ENCODE data around the gene TGM1.

TGM1 gene

GRCh38 chr14:24271134-24271833, 8.3 kb upstream of the TGM1 start, which contains the start of gene RABGGTA:
Gene RABGGTA (minus strand): TSS chr14:24271597. CDS start chr14:24271115, 482 bp downstream.
- peak; percentile 93 for DNase-seq (ENCODE audit: low spot score)

GRCh38 chr14:24270537-24271133, 7.7 kb upstream of the TGM1 start:
- no peak for DNase-seq (ENCODE audit: low spot score)

GRCh38 chr14:24269910-24270536, 7.0 kb upstream of the TGM1 start:
- no peak for DNase-seq (ENCODE audit: low spot score)

GRCh38 chr14:24269368-24269767, 6.4 kb upstream of the TGM1 start:
- no peak for DNase-seq (ENCODE audit: low spot score)

GRCh38 chr14:24268225-24268624, 5.2 kb upstream of the TGM1 start:
- DNase-seq (ENCODE audit: low spot score) = no peak

DNA sequence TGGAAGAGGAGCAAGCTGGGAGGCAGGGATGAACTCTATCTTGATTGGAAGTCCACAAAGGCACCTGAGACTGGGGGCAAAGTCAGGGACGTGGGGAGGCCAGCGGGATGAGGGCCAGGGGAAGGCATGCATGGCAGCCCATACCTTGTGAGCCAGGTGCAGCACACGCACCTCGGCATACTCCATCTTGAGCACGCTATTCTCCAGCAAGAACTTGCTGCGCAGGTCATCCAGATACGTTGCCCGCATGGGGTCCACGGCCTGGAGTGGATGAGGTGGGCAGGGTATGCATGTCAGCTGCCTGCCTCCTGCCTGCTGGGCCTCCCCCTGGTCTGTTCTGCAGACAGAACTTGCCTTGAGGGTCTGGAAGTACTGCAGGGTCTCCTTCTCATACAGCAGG, 4.5 kb upstream of the TGM1 start:
- DNase-seq (ENCODE audit: low spot score) = no peak

DNA sequence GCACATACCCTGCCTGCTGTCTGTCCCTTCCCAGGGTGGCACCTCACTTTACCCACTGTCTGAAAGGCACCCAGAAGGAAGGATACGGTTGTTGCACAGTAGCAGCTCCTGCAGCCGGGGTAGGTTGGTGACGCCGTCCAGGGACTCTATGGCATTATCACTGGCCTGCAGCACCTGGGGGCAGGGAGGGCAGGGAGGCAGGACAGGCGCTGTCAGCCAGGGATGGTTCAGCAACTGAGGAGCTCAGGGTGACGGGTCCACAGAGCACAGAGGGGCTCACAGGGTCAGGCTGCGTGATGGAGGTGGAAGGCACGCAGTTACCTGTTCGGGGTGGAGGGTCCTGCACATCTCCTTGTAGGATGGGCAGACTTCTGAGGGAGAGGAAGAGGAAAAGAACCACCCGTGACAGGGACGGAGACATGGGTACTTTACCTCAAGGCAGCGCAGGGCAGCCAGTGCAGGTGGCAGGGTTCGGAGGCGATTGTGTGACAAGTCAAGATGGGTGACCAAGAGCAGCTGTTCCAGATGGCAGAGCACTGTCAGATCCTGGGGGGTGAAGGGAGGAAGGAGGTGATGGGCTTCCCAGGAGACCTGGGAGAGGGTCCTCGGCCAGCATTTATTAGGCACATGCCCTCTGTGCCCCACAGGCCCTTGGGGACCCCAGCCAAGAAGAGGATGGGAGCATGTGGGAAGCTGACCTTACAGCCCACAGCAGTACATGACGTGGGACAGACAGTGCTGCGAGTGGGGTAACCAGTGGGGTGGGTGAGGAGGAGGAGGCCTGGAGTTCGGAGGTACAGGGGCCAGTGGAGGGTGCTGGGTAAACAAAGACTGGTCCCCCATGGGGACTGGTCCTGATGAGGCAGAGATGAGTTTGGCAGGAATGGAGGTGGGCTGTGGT, 3.6 kb upstream of the TGM1 start:
- no peak for DNase-seq (ENCODE audit: low spot score)

GRCh38 chr14:24264298-24264697, 1.3 kb upstream of the TGM1 start:
- DNase-seq (ENCODE audit: low spot score) = no peak

GRCh38 chr14:24263848-24264247, 871 bp upstream of the TGM1 start:
- DNase-seq (ENCODE audit: low spot score) = no peak

DNA sequence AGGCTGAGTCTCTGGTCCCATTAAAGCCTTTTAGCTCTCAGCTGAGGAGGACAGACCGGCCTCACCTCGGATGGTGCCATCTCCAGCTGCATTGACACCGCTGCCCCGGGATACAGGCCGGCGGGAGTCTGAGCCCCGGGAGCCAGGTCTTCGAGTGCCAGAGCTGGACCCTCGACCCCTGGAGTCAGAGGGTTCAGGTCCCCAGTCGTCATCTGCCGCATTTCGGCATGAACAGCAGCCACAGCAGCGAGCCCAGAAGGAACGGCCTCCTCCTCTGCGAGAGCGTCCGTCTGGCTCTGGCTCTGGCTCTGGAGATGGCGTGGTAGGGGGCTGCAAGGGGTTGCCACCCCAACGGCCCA, 1.0 kb downstream of the TGM1 start:
- DNase-seq (ENCODE audit: low spot score) = no peak

GRCh38 chr14:24261256-24261968, 1.6 kb downstream of the TGM1 start:
- DNase-seq (ENCODE audit: low spot score) = no peak

- no peak for DNase-seq (ENCODE audit: low spot score)
Observed at GRCh38 chr14:24260780-24261157, 2.2 kb downstream of the TGM1 start.

DNA sequence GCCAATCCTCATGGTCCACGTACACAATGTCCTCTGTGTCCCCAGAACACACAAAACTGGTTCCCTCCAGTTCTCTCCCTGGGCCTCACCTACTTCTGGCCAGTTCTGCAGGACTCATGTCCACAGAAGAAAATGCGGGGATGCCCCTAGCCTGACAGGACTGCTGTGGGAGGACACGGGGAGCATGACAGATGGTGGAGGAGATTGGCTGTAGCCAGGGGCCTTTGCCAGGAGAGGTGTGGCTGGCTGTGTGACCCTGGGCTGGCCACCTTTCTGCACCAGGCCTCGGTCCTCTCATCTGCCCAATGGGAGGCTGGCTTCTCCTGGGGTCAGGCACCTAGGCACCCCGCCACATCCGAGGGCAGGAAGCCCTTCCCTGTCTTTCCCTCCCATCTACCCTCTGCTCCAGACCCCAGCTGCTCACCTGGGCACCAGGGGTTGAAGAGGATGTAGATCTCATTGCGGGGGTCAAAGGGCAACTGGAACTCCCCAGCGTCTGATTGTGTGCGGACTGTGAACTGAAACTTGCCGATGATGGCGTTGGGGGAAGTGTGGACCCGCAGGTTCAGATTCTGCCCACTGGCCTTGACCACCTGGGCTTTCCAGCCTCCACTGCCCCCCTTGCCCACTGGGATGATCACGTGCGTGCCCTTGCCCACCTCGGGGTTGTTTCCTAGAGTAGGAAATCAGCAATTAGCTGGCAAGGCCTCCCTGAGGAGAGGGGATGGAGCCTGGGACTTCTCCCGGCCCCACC, 2.8 kb downstream of the TGM1 start:
- DNase-seq (ENCODE audit: low spot score) = no peak

GRCh38 chr14:24259282-24260025, 3.5 kb downstream of the TGM1 start:
- DNase-seq (ENCODE audit: low spot score) = no peak

- DNase-seq (ENCODE audit: low spot score) = no peak
Observed at GRCh38 chr14:24258548-24259265, 4.3 kb downstream of the TGM1 start.

GRCh38 chr14:24258119-24258518, 4.9 kb downstream of the TGM1 start:
- no peak for DNase-seq (ENCODE audit: low spot score)

DNA sequence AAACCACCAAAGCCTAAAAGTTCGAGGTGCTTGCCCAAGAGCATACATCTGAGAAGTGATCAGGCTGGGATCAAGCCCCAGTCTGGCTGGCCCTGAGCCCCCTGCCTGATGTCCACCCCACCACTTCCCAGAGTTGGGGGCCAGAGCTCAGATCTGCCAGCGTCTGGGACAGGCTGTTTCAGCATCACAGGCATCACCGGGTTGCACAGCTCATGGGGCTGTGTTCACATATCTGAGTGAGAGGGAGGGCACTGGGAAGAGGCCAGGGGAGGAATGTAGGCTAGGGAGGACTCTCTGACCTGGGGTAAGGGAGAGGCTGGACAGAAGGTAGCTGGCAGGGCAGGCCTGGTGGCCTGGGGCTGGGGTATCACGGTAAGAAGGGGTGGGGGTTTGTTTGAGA, 6.0 kb downstream of the TGM1 start:
- DNase-seq (ENCODE audit: low spot score) = no peak

DNA sequence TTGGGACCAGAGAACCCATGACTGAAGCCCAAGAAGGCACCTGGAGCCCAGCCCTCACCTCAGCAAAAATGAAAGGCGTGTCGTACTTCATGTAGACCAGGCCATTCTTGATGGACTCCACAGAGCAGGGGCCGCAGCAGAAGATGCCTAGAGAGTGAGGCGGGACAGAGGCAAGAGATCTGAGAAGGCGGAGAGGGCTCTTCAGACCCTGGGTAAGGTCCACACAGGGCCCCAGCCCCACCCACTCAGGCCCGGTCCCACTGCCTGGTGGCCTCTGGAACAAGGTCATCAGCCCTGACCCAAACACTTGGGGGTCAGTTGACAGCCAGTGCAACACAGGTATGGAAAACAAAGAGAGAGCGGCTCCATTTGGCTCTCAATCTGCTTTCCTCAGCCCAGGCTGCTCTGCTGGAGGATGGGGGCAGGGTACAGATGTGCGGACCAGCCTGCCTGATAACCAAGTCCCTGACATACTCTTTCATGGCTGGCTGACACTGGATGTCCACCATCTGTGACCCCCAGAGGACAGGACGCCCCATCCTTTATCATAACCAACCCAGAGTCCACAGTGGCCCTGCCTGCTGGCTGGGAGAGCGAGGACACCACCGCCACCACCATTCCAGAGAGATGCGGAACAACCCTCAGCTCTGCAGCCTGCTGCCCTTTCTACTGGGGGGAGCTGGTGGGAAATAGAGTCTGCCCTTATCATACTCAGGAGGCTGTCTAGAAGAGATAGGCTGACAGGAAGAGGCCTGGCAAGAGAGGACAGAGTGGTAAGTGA, 6.9 kb downstream of the TGM1 start:
- DNase-seq (ENCODE audit: low spot score) = no peak

- no peak for DNase-seq (ENCODE audit: low spot score)
Observed at GRCh38 chr14:24255438-24255837, 7.5 kb downstream of the TGM1 start.
